Limb (tissue), 2 donors: ENCODE results near the gene PEAK1.
"Not testable (repeated sequence)": the region's sequence is repeated elsewhere in the genome, so short reads cannot be mapped to it uniquely, and the experiment has no call there.

Experiments
- DNase-seq, 2 donors: peaks; one replicate each; pipeline ENCODE4 v3.0.0-alpha.2; 2016; ENCODE audit errors: extremely low spot score in 2 of 2

PEAK1 gene

GRCh38 chr15:77181305-77182074 lies 238.4 kb downstream of the PEAK1 start:
- no peak for DNase-seq

- DNase-seq = no peak
Measured at GRCh38 chr15:77180757-77181156, 239.1 kb downstream of the PEAK1 start.

- DNase-seq = no peak
Measured at GRCh38 chr15:77180270-77180669, 239.6 kb downstream of the PEAK1 start.

GRCh38 chr15:77179541-77179998 lies 240.3 kb downstream of the PEAK1 start:
- no peak for DNase-seq

- DNase-seq = no peak
Measured at GRCh38 chr15:77178411-77178810, 241.5 kb downstream of the PEAK1 start.

- DNase-seq = not testable (repeated sequence)
Measured at GRCh38 chr15:77176148-77176547, 243.8 kb downstream of the PEAK1 start.

- no peak for DNase-seq
Measured at GRCh38 chr15:77173487-77173886, 246.4 kb downstream of the PEAK1 start.

- no peak for DNase-seq
Measured at GRCh38 chr15:77171221-77171967, 248.5 kb downstream of the PEAK1 start.

GRCh38 chr15:77168616-77169015 lies 251.3 kb downstream of the PEAK1 start:
- no peak for DNase-seq

GRCh38 chr15:77168141-77168540 lies 251.8 kb downstream of the PEAK1 start:
- DNase-seq = no peak

- DNase-seq = no peak
Measured at GRCh38 chr15:77167406-77167805, 252.5 kb downstream of the PEAK1 start.

GRCh38 chr15:77163781-77164384 lies 256.0 kb downstream of the PEAK1 start:
- no peak for DNase-seq

- DNase-seq = no peak
Measured at GRCh38 chr15:77162872-77163633, 256.9 kb downstream of the PEAK1 start.

GRCh38 chr15:77160562-77161478 lies 259.1 kb downstream of the PEAK1 start:
- DNase-seq = no peak

GRCh38 chr15:77156000-77156399 lies 263.9 kb downstream of the PEAK1 start:
- DNase-seq = not testable (repeated sequence)

- DNase-seq = no peak
Measured at GRCh38 chr15:77148191-77148590, 271.7 kb downstream of the PEAK1 start.

- no peak for DNase-seq
Measured at GRCh38 chr15:77145370-77145769, 274.5 kb downstream of the PEAK1 start.

GRCh38 chr15:77144492-77145070 lies 275.3 kb downstream of the PEAK1 start:
- DNase-seq = peak in 1 of 2 donors; percentile 30

- no peak for DNase-seq
Measured at GRCh38 chr15:77144026-77144425, 275.9 kb downstream of the PEAK1 start.

- DNase-seq = no peak
Measured at GRCh38 chr15:77143616-77144015, 276.3 kb downstream of the PEAK1 start.
